Heart left ventricle (tissue), 13 donors: Measurements from ENCODE around the gene VASN.

Experiments
- POLR2A ChIP-seq, 2 donors: fragments of 450-650 bp; IDR thresholded peaks; one replicate each; pipeline ENCODE4 v1.6.1; 2017; ENCODE audit warnings: antibody characterized with exemption in 2 of 2, mild to moderate bottlenecking in 2 of 2, moderate library complexity in 2 of 2
- TF ChIP-seq, protein P1 (sequence below), 12 donors: fragments of 200-600 bp; sonication (generic) in 4 of 12; IDR thresholded peaks; one replicate each; pipeline versions ENCODE4 v1.5.0 to v1.8.0; 2018 to 2022; ENCODE audit warnings: antibody characterized with exemption in 12 of 12, mild to moderate bottlenecking in 5 of 12
- donor health status: ischemic (EF 13 %, LVEDD 7.1; RV severe dilation, severe dysfunction).
- donor health status: DM: no; HTN: yes; CAD: no.
- donor health status: DM: no; HTN: no; CAD: no.
- donor health status: ischemic (EF 25% LVEDD 6.9; RV normal size, moderate dysfunction).
- donor health status: ischemic (EF 25% LVEDD 5.7; RV mildly dilated, moderate dysfunction).
- donor health status: ischemic (EF 35%, LVEDD 5.7; RV mildly dilated, moderate dysfunction).
- donor health status: nonischemic (EF 11% LVEDD 7.7; RV severe dilation, severe dysfunction).
- donor health status: DM: yes; HTN: yes; CAD: no.
- donor health status: PGD.
- donor health status: ischemic (EF 29% LVEDD 5.4; RV normal size, mild dysfunction).
- donor health status: nonischemic (EF 23%, LVEDD 6.1; RV moderate dilation, normal function).

DNA sequence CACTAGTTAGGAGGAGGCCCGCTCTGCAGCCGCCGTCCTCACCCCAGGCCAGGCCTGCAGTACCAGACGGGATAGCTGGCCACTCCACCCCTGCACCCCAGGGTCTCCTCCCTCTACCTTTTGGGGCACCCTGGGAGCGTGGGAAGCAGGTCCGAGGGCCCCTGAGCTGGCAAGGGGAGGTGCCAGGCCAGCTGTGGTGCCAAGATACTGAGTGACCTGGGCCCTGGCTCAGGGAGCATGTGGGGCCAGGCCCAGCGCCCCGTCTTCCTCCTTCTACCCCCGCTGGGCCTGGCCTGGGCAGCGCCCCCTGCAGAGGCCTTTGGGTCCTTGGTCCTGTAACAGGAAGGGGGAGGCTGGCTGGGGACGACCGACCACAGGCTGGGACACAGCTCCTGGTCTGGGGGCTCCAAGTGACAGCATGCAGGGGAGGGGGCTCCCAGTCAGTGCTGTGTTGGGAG lies 33.5 kb upstream of the VASN start:
- TF ChIP-seq, protein P1, sequence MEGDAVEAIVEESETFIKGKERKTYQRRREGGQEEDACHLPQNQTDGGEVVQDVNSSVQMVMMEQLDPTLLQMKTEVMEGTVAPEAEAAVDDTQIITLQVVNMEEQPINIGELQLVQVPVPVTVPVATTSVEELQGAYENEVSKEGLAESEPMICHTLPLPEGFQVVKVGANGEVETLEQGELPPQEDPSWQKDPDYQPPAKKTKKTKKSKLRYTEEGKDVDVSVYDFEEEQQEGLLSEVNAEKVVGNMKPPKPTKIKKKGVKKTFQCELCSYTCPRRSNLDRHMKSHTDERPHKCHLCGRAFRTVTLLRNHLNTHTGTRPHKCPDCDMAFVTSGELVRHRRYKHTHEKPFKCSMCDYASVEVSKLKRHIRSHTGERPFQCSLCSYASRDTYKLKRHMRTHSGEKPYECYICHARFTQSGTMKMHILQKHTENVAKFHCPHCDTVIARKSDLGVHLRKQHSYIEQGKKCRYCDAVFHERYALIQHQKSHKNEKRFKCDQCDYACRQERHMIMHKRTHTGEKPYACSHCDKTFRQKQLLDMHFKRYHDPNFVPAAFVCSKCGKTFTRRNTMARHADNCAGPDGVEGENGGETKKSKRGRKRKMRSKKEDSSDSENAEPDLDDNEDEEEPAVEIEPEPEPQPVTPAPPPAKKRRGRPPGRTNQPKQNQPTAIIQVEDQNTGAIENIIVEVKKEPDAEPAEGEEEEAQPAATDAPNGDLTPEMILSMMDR (IDR thresholded peaks at IDR 0.05) = no peak
- no peak for TF ChIP-seq POLR2A (IDR thresholded peaks at IDR 0.05)
